ENCODE results near the gene SPEM1.
"Not testable (repeated sequence)": the region's sequence is repeated elsewhere in the genome, so short reads cannot be mapped to it uniquely, and the experiment has no call there.

Gene SPEM1

GRCh38 chr17:7443499-7444485 is 23.7 kb downstream of the SPEM1 start:
- no peak for DNase-seq

- DNase-seq, result peak; percentile 94
Observed at GRCh38 chr17:7444682-7445618, 24.8 kb downstream of the SPEM1 start, which contains the start of gene CHRNB1. TSS of gene CHRNB1 (plus strand) at chr17:7445061. CDS start at chr17:7445128, 67 bp downstream.

GRCh38 chr17:7445619-7445968 is 25.5 kb downstream of the SPEM1 start:
- DNase-seq, result peak; percentile 47

- DNase-seq, result no peak
Observed at GRCh38 chr17:7448461-7448860, 28.3 kb downstream of the SPEM1 start.

- DNase-seq, result no peak
Observed at GRCh38 chr17:7459961-7460545, 39.9 kb downstream of the SPEM1 start.

GRCh38 chr17:7460850-7461660 is 40.9 kb downstream of the SPEM1 start:
- DNase-seq, result no peak

GRCh38 chr17:7462474-7463371 is 42.6 kb downstream of the SPEM1 start:
- no peak for DNase-seq

- DNase-seq, result no peak
Observed at GRCh38 chr17:7463372-7463846, 43.3 kb downstream of the SPEM1 start.

- DNase-seq, result no peak
Observed at GRCh38 chr17:7464081-7464480, 44.0 kb downstream of the SPEM1 start.

- DNase-seq, result no peak
Observed at GRCh38 chr17:7465597-7466275, 45.6 kb downstream of the SPEM1 start.

GRCh38 chr17:7466318-7466638 is 46.2 kb downstream of the SPEM1 start:
- DNase-seq, result no peak

GRCh38 chr17:7466639-7467341 is 46.7 kb downstream of the SPEM1 start:
- DNase-seq, result no peak

GRCh38 chr17:7467498-7467897 is 47.4 kb downstream of the SPEM1 start:
- no peak for DNase-seq

- no peak for DNase-seq
Observed at GRCh38 chr17:7468290-7468689, 48.2 kb downstream of the SPEM1 start.

- DNase-seq, result no peak
Observed at GRCh38 chr17:7468804-7469389, 48.8 kb downstream of the SPEM1 start.

- DNase-seq, result not testable (repeated sequence)
Observed at GRCh38 chr17:7469843-7470242, 49.7 kb downstream of the SPEM1 start.

GRCh38 chr17:7470457-7470973 is 50.4 kb downstream of the SPEM1 start:
- DNase-seq, result not testable (repeated sequence)

Measured in NCI-H1105 treated with DMSO at 0.1 percent for 48 hours (cell line).